OCI-M2 (cell line): ENCODE results near the gene CLCF1.
"Not testable (repeated sequence)": the region's sequence is repeated elsewhere in the genome, so short reads cannot be mapped to it uniquely, and the experiment has no call there.

Experiments used
- DNase-seq: peaks from one replicate; lab custom pipeline; 2025; ENCODE audit not compliant: unreplicated experiment; lab: John Stamatoyannopoulos, UW

CLCF1 gene

GRCh38 chr11:67409261-67409666, 35.9 kb upstream of the CLCF1 start:
- DNase-seq, result no peak

GRCh38 chr11:67408437-67409200, 35.2 kb upstream of the CLCF1 start:
- no peak for DNase-seq

DNA sequence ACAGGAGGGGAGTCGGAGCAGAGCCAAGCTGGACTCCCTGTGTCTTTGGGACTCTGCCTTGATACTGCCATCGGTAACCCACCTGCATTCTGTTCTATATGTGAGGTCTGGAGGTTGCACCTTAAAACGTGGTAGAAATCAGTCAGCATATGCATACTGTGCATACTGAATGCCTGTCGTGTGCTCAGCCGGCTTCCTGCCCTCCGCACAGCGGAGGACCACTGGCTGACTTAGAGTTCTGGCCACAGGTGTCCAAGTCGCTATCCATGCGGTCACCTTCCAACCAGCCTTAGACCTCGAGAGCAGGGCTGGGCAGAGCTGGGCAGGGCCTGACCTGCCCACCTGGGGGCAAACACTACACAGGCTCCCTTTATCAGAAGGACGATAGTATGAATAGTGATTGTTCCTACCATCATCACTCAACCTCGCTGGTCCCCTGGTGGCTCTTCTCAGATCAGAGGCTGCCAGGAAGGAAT, 34.3 kb upstream of the CLCF1 start:
- DNase-seq, result no peak

- no peak for DNase-seq
Observed at GRCh38 chr11:67406969-67407687, 33.7 kb upstream of the CLCF1 start.

- DNase-seq, result no peak
Observed at GRCh38 chr11:67406420-67406968, 33.1 kb upstream of the CLCF1 start.

DNA sequence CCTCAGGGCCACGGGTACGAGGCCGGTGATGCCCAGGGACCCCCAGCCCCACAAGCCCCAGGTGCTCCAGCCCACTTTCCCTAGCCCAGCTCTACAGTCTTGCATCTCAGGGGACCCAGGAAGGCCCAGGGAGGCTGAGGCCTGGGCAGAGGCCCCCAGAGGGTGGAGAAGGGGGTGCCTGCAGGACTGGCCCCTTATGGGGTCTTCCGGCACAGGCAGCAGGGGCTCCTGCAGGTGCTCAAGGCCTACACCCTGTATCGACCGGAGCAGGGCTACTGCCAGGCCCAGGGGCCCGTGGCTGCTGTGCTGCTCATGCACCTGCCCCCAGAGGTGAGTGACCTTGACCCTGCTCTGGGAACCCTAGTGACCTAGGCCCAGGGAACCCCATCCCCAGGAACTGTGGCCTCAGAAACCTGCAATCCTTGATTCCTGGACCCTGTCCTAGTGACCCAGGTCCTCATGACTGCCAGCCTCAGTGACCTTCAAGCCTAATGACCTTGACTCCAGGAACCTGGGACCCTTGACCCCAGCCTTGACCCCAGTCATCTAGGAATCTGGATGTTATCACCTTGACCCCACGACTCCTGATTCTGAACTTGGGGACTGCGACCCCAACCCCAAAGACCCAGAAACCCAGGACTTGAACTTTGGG, 32.4 kb upstream of the CLCF1 start:
- no peak for DNase-seq

- no peak for DNase-seq
Observed at GRCh38 chr11:67405196-67405567, 31.8 kb upstream of the CLCF1 start.

- no peak for DNase-seq
Observed at GRCh38 chr11:67404515-67405195, 31.3 kb upstream of the CLCF1 start.

- DNase-seq, result not testable (repeated sequence)
Observed at GRCh38 chr11:67403085-67403484, 29.7 kb upstream of the CLCF1 start.

DNA sequence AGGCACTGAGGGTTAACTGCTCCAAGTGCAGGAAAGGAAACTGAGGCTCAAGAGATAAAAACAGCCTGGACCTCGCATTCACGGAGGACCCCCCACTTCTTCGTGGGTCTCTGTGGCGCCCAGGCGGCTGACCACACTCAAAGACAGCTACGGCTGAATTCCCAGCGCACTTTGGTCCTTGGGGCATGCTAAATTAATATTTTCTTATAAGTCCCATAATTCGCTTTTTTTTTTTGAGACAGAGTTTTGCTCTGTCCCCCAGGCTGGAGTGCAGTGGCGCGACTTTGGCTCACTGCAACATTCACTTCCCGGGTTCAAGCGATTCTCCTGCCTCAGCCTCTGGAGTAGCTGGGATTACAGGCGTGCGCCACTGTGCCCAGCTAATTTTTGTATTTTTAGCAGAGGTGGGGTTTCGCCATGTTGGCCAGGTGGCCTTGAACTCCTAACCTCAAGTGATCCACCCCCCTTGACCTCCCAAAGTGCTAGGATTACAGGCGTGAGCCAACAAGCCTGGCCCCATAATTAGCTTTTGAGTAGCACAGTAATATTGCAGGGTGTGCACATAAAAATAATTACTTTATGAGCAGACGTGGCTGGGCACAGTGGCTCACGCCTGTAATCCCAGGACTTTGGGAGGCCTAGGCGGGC, 28.9 kb upstream of the CLCF1 start:
- DNase-seq, result not testable (repeated sequence)

DNA sequence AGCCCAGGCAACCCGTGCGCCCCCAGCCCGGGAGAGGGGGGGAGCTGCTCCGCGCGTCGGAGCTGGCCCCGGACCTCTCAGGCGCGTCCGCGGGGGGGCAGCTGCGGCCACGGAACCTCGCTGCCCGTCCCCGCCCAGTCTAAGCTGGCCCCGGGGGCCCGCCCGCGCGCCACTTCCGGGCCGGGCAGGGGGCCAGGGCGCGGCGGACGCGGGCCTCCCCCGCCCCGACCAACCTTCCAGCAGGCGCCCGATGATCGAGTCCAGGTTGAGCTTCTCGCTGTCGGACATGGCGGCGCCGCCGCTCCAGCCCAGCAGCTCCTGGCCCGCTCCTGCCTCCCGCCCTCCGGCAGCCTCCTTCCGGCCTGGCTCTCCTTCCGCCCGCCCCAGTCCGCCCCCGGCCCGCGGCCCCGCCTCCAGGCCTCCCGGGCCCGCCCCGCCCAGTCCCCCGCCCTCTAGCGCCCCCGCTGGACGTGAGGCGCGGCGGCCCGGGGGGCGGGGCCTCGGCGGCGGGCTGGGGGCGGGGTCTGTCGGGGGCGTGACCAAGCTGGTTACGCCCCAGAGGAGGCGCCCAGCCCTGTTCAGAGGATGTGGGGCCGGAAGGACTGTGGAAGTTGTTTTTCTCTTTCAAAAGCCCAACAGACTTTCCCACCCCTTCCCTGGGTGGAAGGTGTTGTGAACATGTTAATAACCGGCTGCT, 28.2 kb upstream of the CLCF1 start, which contains the start of gene PPP1CA:
Gene PPP1CA, minus strand, starts transcription at position 364 of the 697 bp plus-strand sequence. Its CDS starts 76 bp downstream, at position 288.
- DNase-seq, result peak; percentile 6

- DNase-seq, result no peak
Observed at GRCh38 chr11:67400942-67401494, 27.6 kb upstream of the CLCF1 start.

DNA sequence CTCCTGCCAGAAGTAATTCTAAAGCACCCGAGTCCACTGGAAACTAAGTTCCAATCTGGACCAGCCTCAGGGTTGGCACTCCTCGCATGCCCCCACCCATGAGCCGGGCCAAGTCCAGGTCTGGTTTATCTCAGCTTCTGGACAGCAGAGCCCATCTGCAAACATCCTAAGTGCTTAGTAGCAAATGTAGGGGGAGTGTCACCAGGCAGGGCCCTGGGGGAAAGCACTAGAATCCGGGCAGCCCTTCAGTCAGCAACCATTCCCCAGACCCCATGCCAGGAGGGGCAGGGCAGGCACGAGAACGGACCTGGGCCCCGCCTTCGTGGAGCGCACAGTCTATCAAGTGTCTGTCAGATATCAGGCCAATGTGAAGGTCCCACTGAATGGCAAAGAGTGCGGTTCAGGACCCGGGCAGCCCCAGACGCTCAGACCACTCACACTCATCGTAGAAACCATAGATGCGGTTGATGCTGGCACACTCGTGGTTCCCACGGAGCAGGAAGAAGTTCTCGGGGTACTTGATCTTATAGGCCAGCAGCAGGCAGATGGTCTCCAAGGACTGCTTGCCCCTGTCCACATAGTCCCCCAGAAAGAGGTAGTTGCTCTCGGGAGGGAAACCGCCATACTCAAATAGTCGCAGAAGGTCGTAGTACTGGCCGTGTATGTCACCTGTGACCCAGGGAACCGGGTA, 27.0 kb upstream of the CLCF1 start:
- DNase-seq, result no peak

- DNase-seq, result no peak
Observed at GRCh38 chr11:67398661-67399563, 25.5 kb upstream of the CLCF1 start.

DNA sequence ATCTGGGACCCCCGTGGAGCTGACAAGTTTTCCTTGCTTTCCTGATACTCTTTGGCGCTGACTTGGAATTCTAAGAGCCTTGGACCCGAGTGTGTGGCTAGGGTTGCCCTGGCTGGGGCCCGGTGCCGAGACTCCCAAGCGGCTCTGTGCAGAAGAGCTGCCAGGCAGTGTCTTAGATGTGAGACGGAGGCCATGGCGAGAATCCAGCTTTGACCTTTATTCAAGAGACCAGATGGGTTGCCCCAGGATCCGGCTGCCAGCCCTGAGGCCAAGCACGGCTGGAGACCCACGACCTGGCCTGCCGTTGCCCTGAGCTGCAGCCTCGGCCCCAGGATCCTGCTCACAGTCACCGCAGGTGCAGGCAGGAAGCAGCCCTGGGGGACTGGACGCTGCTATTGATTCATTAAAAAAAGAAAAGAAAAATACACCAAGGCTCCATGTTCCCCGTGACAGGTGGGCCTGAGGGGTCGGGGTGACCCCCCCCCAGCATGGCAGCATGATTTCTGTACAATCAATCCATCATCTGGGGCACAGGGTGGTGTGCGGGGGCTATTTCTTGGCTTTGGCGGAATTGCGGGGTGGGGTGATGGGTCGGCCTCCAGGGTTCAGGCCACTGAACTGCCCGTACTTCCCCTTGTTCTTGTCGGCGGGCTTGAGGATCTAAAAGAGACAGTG, 24.7 kb upstream of the CLCF1 start:
- no peak for DNase-seq

DNA sequence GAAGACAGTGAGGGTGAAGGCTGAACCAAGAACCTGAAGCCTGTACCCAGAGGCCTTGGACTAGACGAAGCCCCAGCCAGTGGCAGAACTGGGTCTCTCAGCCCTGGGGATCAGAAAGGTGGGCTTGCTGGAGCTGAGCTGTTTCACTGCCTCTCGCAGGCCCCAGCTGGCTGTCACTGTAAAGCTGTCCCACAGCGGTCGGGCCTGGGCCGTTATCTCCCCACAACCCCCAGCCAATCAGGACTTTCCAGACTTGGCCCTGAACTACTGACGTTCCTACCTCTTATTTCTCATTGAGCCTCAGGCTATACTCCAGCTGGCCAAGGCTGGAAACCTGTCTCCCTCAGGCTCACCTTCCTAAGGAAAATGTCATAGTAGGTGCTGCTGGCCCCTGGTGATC, 24.1 kb upstream of the CLCF1 start:
- DNase-seq, result no peak
